Measurements from ENCODE around the gene CIZ1. TPM values are rescaled to one million over a fixed set of nuclear protein-coding genes. Genes with fewer than 3 reads are reported as not detected.

CIZ1 gene
- total and polyA plus RNA-seq, 2 of the 13 experiments (the other 11 are each of a cell fraction or from before 2014, with no cell fraction given): 30.6 to 50.3 TPM

GRCh38 chr9:128125580-128126354 is 65.6 kb downstream of the CIZ1 start (continued):
- TF ChIP-seq ZNF713 (CRISPR knock-in tag; IDR thresholded peaks at IDR 0.05) (no peak), KLF13 (CRISPR knock-in tag; IDR thresholded peaks at IDR 0.05) (no peak), ZNF33B (CRISPR knock-in tag; IDR thresholded peaks at IDR 0.05) (no peak), FOXK2 (IDR thresholded peaks at IDR 0.05) (no peak), SALL1 (CRISPR knock-in tag; IDR thresholded peaks at IDR 0.05) (0 out of 2 replicates have a peak, but pooled peaks have one; percentile 6), ZNF687 (CRISPR knock-in tag; IDR thresholded peaks at IDR 0.05) (peak; percentile 19), ARNTL (CRISPR knock-in tag; IDR thresholded peaks at IDR 0.05) (no peak), ZNF260 (CRISPR knock-in tag; IDR thresholded peaks at IDR 0.05; ENCODE audit: borderline replicate concordance, low read depth) (no peak), TAF1 (CRISPR knock-in tag; IDR thresholded peaks at IDR 0.05) (no peak), MYNN (CRISPR knock-in tag; IDR thresholded peaks at IDR 0.05; ENCODE audit: low read depth) (no peak), ZC3H4 (CRISPR knock-in tag; IDR thresholded peaks at IDR 0.05; ENCODE audit: borderline replicate concordance) (no peak), ZNF562 (CRISPR knock-in tag; IDR thresholded peaks at IDR 0.05; ENCODE audit: borderline replicate concordance) (no peak), ZFX (CRISPR knock-in tag; IDR thresholded peaks at IDR 0.05; ENCODE audit: low read depth) (0 out of 2 replicates have a peak, but pooled peaks have one; percentile 24), HHEX (CRISPR knock-in tag; IDR thresholded peaks at IDR 0.05) (no peak), STAT6 (CRISPR knock-in tag; IDR thresholded peaks at IDR 0.05; ENCODE audit: borderline replicate concordance) (no peak), HNRNPH1 (optimal IDR thresholded peaks at IDR 0.05; ENCODE audit: low read depth, low read length) (no peak), GMEB2 (CRISPR knock-in tag; IDR thresholded peaks at IDR 0.05; ENCODE audit: low read depth) (no peak), ZNF367 (CRISPR knock-in tag; IDR thresholded peaks at IDR 0.05; ENCODE audit: borderline replicate concordance) (no peak), ZNF282 (IDR thresholded peaks at IDR 0.05; ENCODE audit: partially characterized antibody) (no peak), NFYC (CRISPR knock-in tag; IDR thresholded peaks at IDR 0.05) (no peak), ATF1 (CRISPR knock-in tag; IDR thresholded peaks at IDR 0.05) (no peak), ZNF382 (CRISPR knock-in tag; IDR thresholded peaks at IDR 0.05; ENCODE audit: borderline replicate concordance) (no peak), WIZ (CRISPR knock-in tag; IDR thresholded peaks at IDR 0.05) (no peak), GATAD1 (CRISPR knock-in tag; IDR thresholded peaks at IDR 0.05) (no peak), ARNT (IDR thresholded peaks at IDR 0.05) (no peak)

All from HepG2 (cell line).